Measurements from ENCODE around the gene LIPI.

- TF ChIP-seq POLR2A (IDR thresholded peaks at IDR 0.05; ENCODE audit: low read depth, low read length) (no peak), CHD4 (IDR thresholded peaks at IDR 0.05) (no peak), REST (IDR thresholded peaks at IDR 0.05; ENCODE audit: low read depth, low read length) (no peak)
These were observed 40.6 kb upstream of the LIPI start for GRCh38 chr21:14251336-14251735.
